ENCODE results near the gene ECHDC3. TPM values are rescaled to one million over a fixed set of nuclear protein-coding genes. Genes with fewer than 3 reads are reported as not detected.

ECHDC3 gene
- total RNA-seq, 1 experiment from 2014 or later: not detected

DNA sequence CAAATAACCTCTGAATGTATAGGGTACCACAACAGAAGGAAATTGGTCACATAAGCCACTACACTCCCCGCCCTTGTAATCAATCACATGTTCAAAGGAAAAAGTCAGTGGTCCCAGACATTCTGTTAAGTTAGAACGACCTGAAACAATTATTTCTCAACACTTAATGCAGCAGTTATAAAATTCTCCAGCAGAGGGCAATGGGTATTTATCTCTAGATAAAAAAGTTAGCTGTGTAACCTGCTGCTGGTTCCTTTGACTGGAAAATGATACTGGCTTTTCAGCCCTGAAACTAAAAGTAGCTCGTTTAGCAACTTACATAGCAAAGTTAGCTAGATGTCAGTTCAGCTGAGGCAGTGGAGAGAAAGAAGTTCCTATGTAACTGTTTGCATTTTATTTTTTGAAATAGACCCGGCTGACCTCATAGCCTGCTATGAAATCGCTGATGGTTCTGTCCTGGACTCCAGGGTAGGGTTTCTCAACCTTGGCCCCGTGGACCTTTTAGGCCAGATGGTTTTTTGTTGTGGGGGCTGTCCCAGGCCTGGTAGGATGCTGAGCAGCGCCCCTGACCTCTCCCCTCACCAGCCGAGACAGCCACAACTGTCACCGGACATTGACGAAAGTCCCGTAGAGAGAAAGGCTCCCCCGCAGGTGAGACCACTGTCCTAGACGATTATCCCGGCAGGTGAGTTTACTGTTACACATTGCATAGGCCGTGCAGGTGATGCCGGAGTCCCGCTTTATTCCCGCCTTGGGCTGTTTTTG lies 40.8 kb downstream of the ECHDC3 start:
- DNase-seq (ENCODE audit: low spot score): peak; percentile 72

DNA sequence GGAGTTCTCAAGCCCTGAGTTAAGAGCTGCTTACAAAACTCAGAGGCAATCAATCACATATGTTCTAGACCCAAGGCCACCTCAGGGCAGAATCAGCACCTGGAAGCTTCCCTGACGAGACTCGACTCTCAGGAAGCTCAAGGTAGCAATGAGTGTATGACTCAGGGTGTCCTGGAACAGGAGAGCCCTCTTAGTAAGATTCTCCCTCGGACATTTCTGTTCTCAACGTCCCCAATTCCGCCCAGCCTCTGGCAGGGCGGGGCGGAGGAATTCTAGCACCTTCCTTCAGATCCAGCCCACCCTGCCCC lies 41.3 kb downstream of the ECHDC3 start:
- DNase-seq (ENCODE audit: low spot score): no peak

DNA sequence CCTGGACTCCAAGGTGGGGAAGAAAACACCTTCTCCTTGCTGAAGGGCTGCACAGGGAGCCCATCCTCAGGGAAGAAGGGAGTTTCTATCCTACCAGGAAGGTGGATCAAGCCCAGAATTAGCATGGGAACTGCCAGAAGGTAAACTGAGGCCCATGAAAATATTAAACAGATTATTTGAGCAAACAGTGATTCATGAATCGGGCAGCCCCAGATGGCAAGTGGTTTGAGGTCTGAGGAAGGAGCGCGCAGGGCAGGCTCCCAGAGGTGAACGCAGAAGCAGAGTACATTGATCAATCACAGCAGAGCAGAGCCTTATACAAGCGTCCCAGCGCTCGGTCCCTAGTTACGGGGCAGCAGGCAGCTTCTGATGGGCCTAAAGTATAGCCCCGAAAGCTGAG lies 45.2 kb downstream of the ECHDC3 start:
- DNase-seq (ENCODE audit: low spot score): no peak

DNA sequence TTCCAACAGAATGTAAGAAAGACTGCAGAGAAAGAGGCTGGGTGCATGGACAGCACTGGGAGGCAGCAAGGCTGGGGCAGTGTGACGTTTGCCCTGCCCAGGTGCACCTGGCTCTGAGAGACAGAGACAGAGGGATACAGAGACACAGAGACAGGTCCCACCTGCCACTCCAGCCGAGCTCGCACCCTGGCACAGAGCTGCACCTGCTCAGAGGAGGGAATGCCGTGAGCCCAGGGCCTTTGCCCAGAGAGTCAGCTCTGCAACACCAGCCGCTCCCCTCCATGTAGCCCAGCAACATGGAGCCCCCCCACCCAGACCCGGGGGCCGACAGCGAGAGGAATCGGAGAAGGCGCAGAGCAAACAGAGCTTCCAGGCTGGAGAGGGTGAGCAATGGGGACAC lies 45.7 kb downstream of the ECHDC3 start:
- DNase-seq (ENCODE audit: low spot score): no peak

DNA sequence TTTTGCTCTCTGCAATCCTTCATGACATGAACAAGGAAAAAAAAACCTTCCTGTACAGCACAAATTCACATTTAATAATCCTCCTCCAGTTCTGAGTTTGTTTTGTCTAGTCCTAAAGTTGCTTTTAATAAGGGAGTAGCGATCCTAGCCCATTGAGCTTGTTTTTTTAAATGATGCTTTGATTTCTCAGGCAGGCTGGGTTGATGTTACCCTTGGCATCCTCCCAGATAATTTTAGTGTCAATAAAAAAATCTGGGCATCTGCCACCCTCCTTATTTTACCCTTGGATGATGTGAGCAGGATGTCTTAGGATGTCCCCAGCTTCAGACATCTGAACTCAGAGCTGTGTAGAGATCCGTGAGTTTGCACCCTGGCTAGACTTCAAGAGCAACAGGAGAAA lies 47.1 kb downstream of the ECHDC3 start:
- no peak for DNase-seq (ENCODE audit: low spot score)

DNA sequence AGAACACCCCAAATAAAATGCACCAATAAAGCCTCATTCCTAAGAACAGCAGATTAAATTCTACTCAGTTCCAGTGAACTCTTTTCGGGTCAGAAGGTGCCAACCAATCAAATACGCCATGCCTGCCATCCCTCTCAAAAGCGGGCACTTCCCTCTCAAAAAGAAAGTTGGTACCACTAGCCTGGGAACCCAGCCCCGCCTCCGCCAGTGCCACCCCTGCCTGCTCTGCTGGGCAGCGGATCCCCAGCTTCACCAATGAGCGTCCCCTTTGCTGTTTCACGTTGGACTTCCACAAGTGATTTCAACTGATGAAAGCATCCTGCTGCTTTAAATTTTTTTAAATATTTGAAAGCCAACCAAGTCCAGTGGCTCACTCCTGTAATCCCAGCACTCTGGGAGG lies 47.8 kb downstream of the ECHDC3 start:
- DNase-seq (ENCODE audit: low spot score): no peak

DNA sequence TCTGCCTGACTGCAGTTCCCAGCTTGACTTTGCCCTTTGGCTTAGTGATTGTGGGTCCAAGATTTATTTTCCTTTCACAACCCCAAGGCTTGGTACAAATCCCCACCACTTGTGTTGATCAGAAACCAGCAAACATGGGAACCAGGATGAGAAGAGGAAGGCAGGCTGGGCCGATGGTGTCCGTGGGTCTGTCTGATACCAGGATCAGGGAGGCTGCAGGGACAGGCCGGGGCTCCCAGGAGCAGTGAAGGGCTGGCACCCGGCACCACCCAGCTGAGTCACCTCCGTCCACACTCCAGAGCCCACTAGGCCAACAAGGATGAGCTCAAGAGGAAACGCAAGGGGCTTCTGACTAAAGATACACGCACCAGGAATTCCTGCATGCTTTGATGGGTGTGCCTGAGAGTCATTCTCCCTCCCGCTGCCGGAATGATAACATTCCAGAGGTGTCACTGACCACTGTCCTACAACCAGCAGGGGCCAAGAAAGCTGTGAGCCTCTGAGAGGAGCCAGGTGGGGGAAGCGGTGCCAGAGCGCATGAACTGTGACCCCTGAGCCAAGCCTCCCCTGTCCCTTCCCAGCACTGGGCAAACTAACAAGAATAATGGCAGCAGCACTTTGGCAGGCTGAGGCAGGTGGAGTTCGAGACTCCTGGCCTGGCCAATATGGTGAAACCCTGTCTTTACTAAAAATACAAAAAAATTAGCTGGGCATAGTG lies 51.7 kb downstream of the ECHDC3 start:
- DNase-seq (ENCODE audit: low spot score): peak; percentile 99

DNA sequence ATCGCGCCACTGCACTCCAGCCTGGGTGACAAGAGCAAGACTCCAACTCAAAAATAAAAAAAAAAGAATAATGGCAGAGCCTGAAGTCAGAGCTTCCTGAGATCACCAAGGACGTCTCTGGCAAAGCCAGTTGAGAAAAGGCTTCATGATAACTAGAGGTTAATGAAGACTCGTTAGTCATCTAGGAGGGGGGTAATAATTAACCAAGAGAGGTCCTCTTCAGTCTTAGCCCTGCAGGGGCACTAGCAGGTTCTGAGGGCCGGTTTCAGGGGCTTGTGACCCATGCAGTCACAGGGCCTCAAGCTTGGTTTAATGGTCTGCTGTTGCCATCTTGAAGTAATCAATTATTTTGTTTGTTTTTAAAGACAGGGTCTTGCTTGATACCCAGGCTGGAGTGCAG lies 52.4 kb downstream of the ECHDC3 start:
- no peak for DNase-seq (ENCODE audit: low spot score)

DNA sequence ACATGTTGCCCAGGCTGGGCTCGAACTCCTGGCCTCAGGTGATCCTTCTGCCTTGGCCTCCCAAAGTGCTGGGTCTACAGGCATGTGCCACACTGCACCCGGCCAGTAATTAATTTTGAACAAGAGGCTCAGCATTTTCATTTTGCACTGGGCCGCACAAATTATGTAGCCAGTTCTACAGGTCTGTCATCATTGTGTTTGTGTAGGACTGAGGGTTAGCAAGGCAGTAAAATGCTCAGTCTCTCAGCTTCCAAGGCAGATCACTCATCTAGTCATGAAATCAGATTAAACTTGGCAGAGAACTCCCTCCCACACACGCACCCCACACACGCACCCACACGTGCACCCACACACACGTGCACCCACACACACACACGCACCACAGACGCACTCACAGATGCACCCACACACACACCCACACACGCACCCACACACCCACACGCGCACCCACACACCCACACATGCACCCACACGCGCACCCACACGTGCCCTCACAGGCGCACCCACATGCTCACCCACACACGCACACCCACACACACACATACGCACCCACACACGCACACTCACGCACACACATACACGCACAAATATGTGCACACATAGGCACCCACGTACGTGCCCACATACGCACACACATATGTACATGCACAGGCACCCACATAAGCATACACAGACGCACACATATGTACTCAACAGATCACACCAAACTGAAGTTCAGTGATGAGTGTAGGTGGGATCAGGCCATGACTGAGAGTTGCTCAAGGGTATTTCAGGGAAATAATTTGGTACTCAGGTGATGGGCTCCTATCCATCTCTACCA lies 53.1 kb downstream of the ECHDC3 start:
- no peak for DNase-seq (ENCODE audit: low spot score)

DNA sequence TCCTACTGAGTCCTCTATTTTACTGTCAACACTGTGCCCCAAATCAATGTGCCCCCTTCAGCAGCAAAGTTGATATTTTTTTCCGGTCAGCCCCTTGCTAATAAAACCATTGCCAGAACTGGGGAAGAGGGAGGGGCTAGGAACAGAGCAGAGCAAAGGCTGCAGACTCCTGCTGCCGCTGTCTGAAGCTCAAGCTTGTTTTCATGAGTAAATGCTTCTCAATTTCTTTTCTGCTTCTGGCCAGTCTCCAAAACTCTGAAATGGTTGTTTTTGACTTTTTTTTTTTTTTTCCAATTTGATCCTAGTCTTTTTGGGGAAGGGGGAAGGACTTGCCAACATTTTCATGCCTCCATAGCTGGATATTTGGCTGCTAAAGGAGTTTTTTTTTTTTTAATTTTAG lies 54.3 kb downstream of the ECHDC3 start:
- no peak for DNase-seq (ENCODE audit: low spot score)

DNA sequence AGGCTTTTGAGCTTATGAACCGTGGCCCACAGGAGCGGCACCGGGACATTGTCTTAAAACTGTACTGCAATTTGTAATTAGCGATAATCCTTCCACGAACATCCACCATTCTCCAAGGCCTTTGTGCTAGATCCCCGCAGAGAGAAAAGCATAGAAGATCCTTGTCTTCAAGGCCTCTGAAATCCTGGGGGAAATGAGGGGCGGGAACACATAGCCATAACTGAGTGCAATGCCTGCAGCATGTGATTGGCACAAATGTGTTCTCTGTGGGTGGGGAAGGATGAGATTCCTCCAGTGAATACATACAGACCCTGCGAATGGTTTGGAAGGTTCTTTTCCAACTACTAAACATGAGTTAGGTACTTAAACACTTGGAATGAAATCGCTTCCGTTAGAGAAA lies 55.1 kb downstream of the ECHDC3 start:
- no peak for DNase-seq (ENCODE audit: low spot score)

DNA sequence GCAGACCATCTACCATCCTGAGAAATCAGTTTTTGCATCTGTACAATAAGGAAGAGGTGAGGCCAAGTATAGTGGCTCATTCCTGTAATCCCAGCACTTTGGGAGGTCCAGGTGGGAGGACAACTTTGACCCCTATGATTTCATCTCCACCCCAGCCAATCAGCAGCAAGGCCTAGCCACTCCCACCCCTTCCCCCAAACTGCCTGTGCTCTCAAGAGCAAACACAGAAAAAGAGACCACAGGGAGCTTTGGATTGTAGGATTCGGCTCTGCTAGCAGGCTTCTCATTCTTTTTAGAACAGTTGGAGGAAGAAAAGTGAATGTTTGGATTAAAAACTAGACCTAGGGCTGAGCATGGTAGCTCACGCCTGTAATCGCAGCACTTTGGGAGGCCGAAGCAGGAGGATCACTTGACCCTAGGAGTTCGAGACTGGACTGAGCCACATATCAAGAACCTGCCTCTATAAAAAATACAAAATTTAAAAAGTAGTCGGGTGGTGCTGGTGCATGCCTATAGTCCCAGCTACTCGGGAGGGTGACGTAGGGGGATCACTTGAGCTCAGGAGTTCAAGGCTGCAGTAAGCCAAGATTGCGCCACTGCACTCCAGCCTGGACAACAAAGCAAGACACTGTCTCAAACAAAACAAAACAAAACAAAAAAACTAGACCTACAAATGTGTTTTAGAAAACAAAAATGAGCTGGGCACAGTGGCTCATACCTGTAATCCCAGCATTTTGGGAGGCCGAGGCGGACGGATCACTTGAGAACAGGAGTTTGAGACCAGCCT lies 55.9 kb downstream of the ECHDC3 start:
- DNase-seq (ENCODE audit: low spot score): no peak

DNA sequence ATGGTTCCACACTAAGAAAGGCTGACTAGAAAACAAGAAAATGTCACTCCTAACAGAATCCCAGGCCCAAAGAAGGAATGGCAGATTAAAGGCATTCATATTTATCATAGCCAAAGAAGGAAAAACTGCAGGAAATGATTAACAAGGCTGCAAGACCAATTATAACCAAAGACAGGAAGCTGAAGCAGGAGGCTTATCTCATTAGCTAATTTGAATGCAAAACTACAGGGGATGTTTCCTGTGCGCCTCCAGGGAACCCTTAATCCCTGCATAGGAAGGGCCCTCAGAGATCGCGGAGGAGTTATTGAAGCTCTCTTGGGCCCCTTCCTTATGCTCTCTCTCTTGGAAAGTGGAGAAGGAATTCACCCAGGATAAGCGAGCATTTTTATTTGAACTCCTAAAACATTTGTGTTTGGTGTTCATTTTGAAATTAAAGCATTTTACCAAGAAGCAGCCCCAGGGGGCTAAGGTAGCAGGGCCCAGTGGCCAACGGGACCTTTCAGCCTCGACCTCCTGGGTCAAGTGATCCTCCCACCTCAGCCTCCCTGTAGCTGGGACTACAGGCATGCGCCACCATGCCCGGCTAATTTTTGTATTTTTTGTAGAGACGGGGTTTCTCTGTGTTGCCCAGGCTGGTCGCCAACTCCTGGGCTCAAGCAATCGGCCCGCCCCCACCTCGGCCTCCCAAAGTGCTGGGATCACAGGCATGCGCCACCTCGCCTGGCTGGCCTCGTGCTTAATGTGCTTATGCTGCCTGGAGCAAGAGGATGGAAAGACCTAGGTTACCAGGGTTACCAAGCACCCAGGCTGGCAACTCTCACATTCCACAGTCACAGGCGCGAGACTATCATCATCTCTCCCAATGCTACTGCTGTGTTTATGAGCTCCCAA lies 56.9 kb downstream of the ECHDC3 start:
- DNase-seq (ENCODE audit: low spot score): peak; percentile 60

DNA sequence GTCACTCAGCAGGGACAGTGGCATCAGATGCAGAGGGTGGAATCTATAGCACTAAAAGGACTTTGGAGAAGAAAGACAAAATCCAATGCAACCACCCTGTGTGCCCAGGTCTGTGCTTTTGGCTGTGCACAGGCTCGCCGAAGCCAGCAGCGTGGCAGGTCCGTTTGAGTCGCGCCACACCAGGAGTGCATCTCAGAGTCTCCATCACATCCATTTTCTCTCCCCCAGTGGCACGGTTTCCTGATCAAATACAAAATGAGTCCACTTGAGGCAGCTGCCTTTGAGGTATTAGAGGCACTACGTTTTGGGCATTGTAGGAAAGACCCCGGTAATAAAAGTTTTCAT lies 57.5 kb downstream of the ECHDC3 start:
- no peak for DNase-seq (ENCODE audit: low spot score)

DNA sequence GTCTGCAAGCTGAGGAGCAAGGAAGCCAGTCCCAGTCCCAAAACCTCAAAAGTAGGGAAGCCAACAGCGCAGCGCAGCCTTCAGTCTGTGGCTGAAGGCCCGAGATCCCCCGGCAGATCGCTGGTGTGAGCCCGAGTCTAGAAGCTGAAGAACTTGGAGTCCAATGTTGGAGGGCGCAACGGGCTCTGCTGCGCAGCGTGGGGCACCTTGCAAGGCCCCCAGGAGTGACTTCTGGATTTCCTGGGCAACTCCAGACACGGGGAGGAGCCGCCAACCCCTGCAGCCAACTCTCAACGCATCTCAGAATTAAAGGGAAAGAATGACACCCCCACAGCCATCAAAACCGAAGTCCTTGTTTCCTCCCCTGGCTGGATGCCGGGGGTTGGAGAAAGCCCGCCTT lies 62.2 kb downstream of the ECHDC3 start:
- DNase-seq (ENCODE audit: low spot score): no peak

DNA sequence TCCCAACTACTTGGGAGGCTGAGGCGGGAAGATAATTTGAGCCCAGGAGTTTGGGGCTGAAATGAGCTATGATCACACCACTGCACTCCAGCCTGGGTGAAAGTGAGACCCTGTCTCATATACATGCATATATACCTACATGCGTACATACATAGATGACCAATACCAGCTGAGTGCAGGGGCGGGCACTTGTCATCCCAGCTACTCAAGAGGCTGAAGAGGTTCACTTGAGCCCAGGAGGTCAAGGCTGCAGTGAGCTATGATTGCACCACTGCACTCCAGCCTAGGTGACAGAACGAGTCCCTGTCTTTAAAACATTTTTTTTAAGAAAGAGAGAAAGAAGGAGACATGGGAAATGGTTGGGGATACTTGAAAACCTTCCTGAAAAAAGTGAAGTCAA lies 63.6 kb downstream of the ECHDC3 start:
- DNase-seq (ENCODE audit: low spot score): no peak

DNA sequence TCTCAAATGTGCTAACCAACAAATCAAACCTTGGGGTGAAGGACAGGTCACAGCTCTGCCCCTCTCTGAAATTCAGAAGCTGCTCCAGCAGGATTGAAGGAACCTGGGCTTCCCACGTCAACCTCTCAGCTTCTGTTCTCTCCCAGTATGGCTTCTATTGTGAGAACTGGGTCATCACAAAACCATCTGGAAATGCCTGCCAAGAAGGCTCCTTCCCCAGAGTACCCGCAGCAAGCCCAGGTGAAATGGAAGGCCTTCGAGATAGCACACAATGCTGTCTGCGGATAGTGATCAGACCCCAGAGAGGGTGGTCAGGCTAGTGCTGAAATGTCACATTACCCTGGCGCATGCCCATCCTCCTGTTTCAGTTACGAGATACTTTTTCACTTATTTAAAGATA lies 64.5 kb downstream of the ECHDC3 start:
- no peak for DNase-seq (ENCODE audit: low spot score)

DNA sequence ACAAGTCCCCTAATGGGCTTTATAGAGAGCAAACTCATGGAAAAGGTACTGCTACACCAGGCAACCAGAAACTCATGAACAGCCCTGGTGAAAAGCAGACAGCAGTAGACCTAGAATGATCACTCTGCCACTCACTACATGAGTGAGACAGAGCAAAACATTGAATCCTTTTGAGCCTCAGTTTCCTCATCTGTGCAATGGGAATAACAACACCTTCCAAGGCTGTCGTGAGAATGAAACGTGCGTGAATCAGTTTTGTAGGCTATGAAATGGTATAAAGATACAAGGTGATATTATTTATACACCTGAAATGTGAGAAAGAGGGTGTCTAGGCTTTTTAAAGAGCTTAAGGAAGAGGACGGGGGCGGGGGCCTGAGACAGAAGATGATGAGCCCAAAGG lies 66.6 kb downstream of the ECHDC3 start:
- DNase-seq (ENCODE audit: low spot score): no peak

DNA sequence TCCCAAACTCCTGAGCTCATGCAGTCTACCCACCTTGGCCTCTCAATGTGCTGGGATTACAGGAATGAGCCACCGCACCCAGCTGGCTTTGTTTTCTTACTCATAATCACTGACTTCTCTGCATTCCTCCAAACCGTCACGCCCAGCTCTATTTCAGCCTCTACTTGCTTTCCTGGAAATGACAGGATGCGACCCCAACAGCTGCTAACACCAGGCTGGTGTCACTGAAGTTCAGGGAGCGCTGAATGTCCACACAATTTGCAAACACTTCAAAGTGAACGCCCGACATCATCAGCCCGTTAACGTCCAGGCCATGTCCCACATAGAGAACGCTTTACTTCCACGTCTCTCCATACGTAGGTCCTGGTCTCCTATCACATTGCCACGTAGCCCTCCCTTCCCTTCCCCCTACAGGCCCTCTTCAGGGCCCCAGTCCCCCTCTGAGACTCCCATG lies 68.2 kb downstream of the ECHDC3 start:
- peak; percentile 69 for DNase-seq (ENCODE audit: low spot score)

DNA sequence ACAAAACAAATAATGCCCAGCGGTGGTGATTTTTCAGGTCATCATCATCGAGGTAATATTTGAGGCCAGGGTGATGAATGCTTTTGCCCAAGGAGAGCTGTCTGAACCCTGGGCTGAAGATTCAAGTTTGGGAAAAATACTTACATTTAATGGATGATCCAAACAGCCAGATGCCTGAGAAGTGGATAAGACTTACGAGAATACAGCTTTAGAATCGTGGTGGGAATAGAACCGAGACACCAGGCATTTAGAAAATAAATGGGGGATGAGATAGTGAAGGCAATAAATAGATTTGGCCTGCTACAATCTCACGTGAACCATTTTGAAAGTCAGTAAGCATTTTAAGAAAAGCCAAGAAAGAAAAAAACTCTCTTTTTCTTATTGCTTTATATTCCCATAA lies 68.8 kb downstream of the ECHDC3 start:
- no peak for DNase-seq (ENCODE audit: low spot score)

DNA sequence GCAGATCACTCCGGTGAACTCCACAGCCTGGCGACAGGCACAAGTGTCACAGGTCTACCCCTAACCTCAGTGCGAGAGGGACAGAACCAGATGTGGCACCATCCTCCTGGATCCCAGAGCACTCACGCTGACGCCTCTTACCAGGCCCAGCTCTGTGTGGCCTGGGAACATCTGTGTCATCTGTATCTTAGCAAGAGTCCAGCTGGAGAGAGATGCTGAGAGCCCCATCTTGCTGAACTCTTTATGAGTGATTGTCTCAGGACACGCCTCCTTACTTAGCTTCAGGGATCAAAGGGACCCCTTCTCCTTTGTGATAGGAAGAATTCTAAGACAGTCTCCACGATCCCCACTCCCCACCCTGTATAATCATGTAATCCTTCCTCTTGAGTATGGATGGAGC lies 71.0 kb downstream of the ECHDC3 start:
- DNase-seq (ENCODE audit: low spot score): no peak
